Ramos (cell line): ENCODE results near the gene EVX1.

Experiments
- in situ Hi-C: fragments of 300-500 bp; cut with MboI; formaldehyde crosslinking; loops from one replicate; pipeline ENCODE4 v1.14.3; 2022; ENCODE audit warnings: low sequenced_read_pairs; ENCODE audit not compliant: unreplicated experiment

EVX1 gene

GRCh38 chr7:27203964-27204594 lies 38.5 kb upstream of the EVX1 start:
- in situ Hi-C loops = loop anchor here (10.0 to 25.0 kb wide), 4 partner anchors 358 to 811 kb away; no protein-coding TSS in a partner anchor

- in situ Hi-C loops = loop anchor here (10.0 to 25.0 kb wide), 4 partner anchors 357 to 810 kb away; no protein-coding TSS in a partner anchor
Observed at GRCh38 chr7:27204851-27205322, 37.7 kb upstream of the EVX1 start.

GRCh38 chr7:27205325-27206280 lies 37.0 kb upstream of the EVX1 start:
- in situ Hi-C loops = loop anchor here (10.0 to 25.0 kb wide), 4 partner anchors 357 to 809 kb away; no protein-coding TSS in a partner anchor

GRCh38 chr7:27207348-27207985 lies 35.1 kb upstream of the EVX1 start:
- in situ Hi-C loops = loop anchor here (10.0 to 25.0 kb wide), 4 partner anchors 355 to 807 kb away; no protein-coding TSS in a partner anchor

- in situ Hi-C loops = loop anchor here (10.0 to 25.0 kb wide), 4 partner anchors 353 to 806 kb away; no protein-coding TSS in a partner anchor
Observed at GRCh38 chr7:27208998-27209397, 33.6 kb upstream of the EVX1 start.

GRCh38 chr7:27209933-27210440 lies 32.6 kb upstream of the EVX1 start:
- in situ Hi-C loops = loop anchor here (10.0 to 25.0 kb wide), 4 partner anchors 352 to 805 kb away; no protein-coding TSS in a partner anchor

GRCh38 chr7:27210441-27211083 lies 32.0 kb upstream of the EVX1 start:
- in situ Hi-C loops = loop anchor here (25.0 kb wide), 3 partner anchors 352 to 702 kb away; no protein-coding TSS in a partner anchor

- in situ Hi-C loops = loop anchor here (25.0 kb wide), 3 partner anchors 351 to 701 kb away; no protein-coding TSS in a partner anchor
Observed at GRCh38 chr7:27211084-27211446, 31.5 kb upstream of the EVX1 start.

GRCh38 chr7:27211764-27212204 lies 30.8 kb upstream of the EVX1 start:
- in situ Hi-C loops = loop anchor here (25.0 kb wide), 3 partner anchors 351 to 701 kb away; no protein-coding TSS in a partner anchor

- in situ Hi-C loops = loop anchor here (25.0 kb wide), 3 partner anchors 350 to 700 kb away; no protein-coding TSS in a partner anchor
Observed at GRCh38 chr7:27212497-27213432, 29.8 kb upstream of the EVX1 start.

- in situ Hi-C loops = loop anchor here (25.0 kb wide), 3 partner anchors 349 to 699 kb away; no protein-coding TSS in a partner anchor
Observed at GRCh38 chr7:27213433-27214238, 29.0 kb upstream of the EVX1 start.

- in situ Hi-C loops = loop anchor here (25.0 kb wide), 3 partner anchors 348 to 698 kb away; no protein-coding TSS in a partner anchor
Observed at GRCh38 chr7:27214239-27214950, 28.2 kb upstream of the EVX1 start.

GRCh38 chr7:27215356-27215755 lies 27.2 kb upstream of the EVX1 start:
- in situ Hi-C loops = loop anchor here (25.0 kb wide), 3 partner anchors 347 to 697 kb away; no protein-coding TSS in a partner anchor

GRCh38 chr7:27217951-27218350 lies 24.7 kb upstream of the EVX1 start:
- in situ Hi-C loops = loop anchor here (25.0 kb wide), 3 partner anchors 344 to 694 kb away; no protein-coding TSS in a partner anchor

- in situ Hi-C loops = loop anchor here (25.0 kb wide), 3 partner anchors 342 to 692 kb away; no protein-coding TSS in a partner anchor
Observed at GRCh38 chr7:27219821-27220220, 22.8 kb upstream of the EVX1 start.

GRCh38 chr7:27220440-27220955 lies 22.1 kb upstream of the EVX1 start:
- in situ Hi-C loops = loop anchor here (25.0 kb wide), 3 partner anchors 342 to 692 kb away; no protein-coding TSS in a partner anchor
